GM12878 (cell line): ENCODE data around the gene HOXB6. TPM values are rescaled to one million over a fixed set of nuclear protein-coding genes. Genes with fewer than 3 reads are reported as not detected.

Experiments
- E2F4 ChIP-seq: IDR thresholded peaks from 2 replicates; pipeline ENCODE4 v1.6.1; 2012; ENCODE audit warnings: low read depth, low read length, improper control_type of control experiment
- ELK1 ChIP-seq: IDR thresholded peaks from 2 replicates; pipeline ENCODE4 v1.6.1; 2012; ENCODE audit warnings: low read depth, low read length, improper control_type of control experiment
- HSF1 ChIP-seq: fragments of 150-350 bp; IDR thresholded peaks from 2 replicates; pipeline ENCODE4 v1.6.1; 2014; ENCODE audit warnings: mild to moderate bottlenecking, low read depth, low read length
- NRF1 ChIP-seq: conservative IDR thresholded peaks from 2 replicates; pipeline ENCODE4 v1.6.1; 2011; ENCODE audit warnings: mild to moderate bottlenecking, low read depth, low read length, improper control_type of control experiment
- POU2F2 ChIP-seq: IDR thresholded peaks from 3 replicates; pipeline ENCODE4 v1.6.1; 2011; ENCODE audit warnings: low read depth, mild to moderate bottlenecking, low read length, borderline replicate concordance
- SMARCA5 ChIP-seq: fragments of 450-650 bp; IDR thresholded peaks from 2 replicates; pipeline ENCODE4 v1.6.1; 2017; ENCODE audit warnings: mild to moderate bottlenecking
- SUPT20H ChIP-seq: IDR thresholded peaks from 2 replicates; pipeline ENCODE4 v1.6.1; 2011; ENCODE audit warnings: low read depth, mild to moderate bottlenecking, low read length, moderate library complexity, borderline replicate concordance; ENCODE audit not compliant: control insufficient read depth
- TCF3 ChIP-seq: IDR thresholded peaks from 2 replicates; pipeline ENCODE4 v1.6.1; 2012; ENCODE audit warnings: low read depth, mild to moderate bottlenecking, low read length, borderline replicate concordance; ENCODE audit not compliant: insufficient read depth
- TCF7 ChIP-seq: IDR thresholded peaks from 2 replicates; pipeline ENCODE4 v1.6.1; 2014; ENCODE audit warnings: antibody characterized with exemption, borderline replicate concordance
- polyA plus RNA-seq, 11 experiments: library from polyadenylated mRNA; depleted of rRNA in 4 of 11; unstranded in 6 of 11; stranded (reverse) in 5 of 11; fragments of >200 nt; fragmentation: Nextera tagmentation in 4 of 11; fragmentation: Illumina TruSeq in 1 of 11; extraction: Ambion mirVana in 4 of 11; extraction: Trizol in 1 of 11; gene quantifications; 1 replicate in 1 of 11; 2 replicates in 10 of 11; pipeline versions ENCODE4 v1.2.1 to v1.2.3, GENCODE V29; 2011 to 2016; ENCODE audit warnings: inconsistent platforms in 2 of 11, missing spikeins in 2 of 11, low read depth in 1 of 11
- total RNA-seq, 4 experiments: library from RNA; depleted of rRNA in 3 of 4; stranded (reverse); fragments of >200 nt in 3 of 4; fragmentation: Illumina TruSeq in 1 of 4; extraction: Trizol in 1 of 4; gene quantifications; 2 replicates each; pipeline versions ENCODE4 v1.2.1 to v1.2.3, GENCODE V29; 2013 to 2021

HOXB6 gene
- total and polyA plus RNA-seq, 10 of the 15 experiments (the other 5 are each of a cell fraction or from before 2014, with no cell fraction given), result 0.04 to 0.51 (median 0.09) TPM; not detected in 2

GRCh38 chr17:48558057-48558830 is 46.5 kb downstream of the HOXB6 start (continued):
- TF ChIP-seq E2F4, result no peak
- no peak for TF ChIP-seq SUPT20H
- no peak for TF ChIP-seq POU2F2
- TF ChIP-seq TCF7, result no peak
- TF ChIP-seq NRF1, result no peak
- TF ChIP-seq TCF3, result no peak
- TF ChIP-seq SMARCA5, result no peak
- TF ChIP-seq HSF1, result no peak
- no peak for TF ChIP-seq ELK1
